EH (cell line): ENCODE measurements around the gene GATA6.
A peak's percentile ranks its signal among the peaks of the same experiment; 100 is the strongest.

ENCODE experiments used
- DNase-seq: peaks from one replicate; pipeline ENCODE4 v3.0.0-alpha.2; 2015; ENCODE audit warnings: low read depth

The GATA6 gene

DNA sequence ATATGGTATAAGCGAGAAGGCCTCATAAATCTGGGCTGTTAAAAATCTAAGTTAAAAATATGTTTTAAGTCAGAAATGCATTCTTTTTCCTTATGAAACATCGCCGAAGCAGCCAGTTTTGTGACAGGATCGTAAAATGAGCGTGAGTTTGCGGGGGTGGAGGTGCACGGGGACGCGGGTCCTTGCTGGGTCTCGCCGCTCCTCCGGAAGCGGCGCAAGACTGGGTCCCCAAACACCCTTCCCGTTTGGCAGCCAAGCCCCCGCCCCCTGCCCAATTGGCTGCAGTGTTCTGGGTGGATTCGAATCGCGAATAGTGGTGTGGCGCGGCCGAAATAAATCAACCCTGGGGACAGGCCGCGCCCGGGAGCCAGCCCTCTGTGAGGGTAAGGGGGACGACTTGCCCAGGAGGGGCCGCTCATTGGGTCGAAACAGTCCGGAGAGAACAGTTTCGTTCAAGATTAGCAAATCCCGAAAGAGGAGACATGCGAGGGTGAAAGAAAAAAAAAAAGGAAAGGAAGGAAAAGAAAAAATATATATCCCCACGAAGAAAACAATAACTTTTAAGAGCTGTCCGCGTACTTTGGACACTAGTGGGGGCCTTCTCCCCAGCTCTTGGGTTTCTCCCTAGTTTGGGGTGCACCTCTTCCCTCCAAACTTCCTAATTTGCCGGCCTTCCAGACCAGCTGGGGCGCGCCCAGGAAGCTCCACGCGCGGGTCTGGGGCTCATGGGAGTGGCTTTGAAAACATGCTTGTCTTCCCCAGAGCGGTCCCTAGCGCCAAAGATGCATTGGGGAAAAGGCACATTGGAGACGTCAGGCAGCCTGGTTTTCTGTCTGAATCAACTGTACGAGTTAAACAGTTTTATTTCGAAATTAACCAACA is 3.1 kb upstream of the GATA6 start:
- no peak for DNase-seq

DNA sequence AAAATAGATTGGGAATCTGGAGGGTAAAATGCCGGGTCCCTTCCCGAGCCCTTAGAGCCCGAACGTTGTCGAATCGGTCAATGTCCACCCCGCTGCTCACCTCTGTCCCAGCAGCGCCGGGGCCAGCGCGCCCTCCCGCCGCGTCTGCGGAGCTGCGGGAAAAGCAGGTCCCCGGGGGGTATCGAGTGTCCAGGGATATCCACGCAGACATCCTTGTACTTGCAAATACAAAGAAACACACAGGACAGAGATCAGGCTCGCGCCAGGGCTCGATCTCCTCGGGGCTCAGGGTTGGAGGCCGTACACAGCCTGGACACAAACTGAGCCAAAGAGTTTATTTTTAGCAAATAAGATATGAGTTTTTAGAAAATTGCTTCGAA is 2.3 kb upstream of the GATA6 start:
- DNase-seq = no peak

DNA sequence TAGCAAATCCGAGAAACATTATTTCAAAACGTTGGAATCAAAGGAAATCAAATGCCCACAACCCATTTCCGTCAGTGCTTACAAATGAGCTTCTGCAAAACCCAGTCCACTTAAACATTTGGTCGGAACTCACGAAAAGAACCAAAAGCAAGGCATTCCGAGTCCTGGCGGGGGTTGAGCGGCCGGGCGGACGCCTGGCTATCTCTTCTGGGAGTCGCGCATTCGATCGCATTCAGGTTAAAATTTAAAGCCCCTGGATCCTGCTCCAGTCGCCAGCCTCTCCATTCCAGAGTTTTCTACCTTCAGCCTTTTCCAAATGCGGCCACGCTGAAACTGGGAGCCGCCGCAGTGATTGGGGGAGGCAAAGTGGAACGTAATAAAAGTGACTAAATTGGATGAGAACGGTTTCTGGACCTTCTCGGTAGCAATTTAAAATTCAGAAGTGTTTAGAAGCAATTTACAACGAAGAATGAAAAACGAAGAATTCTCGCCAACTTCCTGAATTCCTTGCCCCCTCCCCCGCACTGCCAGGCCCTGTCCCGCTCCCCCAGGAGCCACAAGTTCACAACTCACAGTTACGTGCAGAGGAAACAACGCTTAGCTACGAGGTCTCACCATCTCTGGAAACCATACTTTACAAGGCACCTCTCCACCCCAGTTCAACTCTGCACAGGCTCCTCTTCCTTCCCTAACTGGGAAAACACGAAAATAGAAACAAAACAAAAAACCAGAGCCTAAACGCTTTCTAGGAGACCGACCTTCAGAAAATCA is 1.7 kb upstream of the GATA6 start:
- peak; percentile 50 for DNase-seq

DNA sequence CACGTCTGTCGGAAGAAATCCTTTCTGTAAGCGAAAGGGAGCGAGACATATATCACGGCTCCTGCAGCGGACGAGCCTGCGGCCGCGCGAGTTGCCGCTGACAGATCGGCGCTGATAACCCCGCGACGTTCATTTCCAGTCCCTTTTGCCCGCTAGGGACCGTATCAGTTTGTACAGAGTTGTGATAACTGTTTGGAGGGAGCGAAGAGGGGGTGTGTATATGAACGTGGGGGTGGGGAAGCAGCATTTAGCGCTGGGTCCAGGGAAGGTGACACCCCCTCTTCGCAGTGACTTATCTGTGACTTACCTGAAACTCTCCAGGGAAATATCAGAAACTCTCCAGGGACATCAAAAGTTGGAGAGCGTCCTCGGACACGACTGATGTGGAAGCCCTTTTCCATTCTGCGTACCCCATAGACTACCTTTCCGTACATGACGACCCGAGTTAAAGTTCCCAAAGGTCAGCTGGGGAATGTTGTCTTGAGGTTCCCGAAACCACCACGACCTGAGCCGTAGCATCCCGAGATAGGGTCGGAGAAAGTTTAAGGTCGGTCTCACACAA is 948 bp upstream of the GATA6 start:
- DNase-seq = no peak

DNA sequence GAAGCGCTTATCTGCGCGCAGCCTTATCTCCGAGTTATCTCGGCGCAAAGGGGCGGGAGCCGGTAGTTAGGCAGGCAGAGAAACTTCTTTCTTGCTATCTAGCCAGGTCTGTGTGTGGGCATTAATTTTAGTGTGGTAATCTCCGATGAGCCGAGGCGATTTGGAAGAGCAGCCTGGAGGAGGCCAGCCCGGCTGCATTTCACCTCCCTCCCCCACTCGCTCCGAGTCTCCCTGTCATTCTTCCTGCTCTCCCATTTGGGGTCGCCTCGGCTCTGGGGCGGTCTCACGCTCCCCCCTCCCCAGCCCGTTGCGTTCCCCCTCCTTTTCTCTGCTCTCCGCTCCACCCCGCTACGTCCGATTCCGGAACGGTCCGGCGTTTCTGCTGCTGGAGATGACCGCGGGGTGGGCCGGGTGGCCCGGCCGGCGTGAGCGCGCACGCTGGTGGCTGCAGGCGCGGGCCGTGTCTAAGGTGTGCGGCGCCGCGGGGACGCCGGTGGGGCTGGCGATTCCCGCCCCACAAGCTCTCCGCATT is 566 bp downstream of the GATA6 start:
- no peak for DNase-seq

DNA sequence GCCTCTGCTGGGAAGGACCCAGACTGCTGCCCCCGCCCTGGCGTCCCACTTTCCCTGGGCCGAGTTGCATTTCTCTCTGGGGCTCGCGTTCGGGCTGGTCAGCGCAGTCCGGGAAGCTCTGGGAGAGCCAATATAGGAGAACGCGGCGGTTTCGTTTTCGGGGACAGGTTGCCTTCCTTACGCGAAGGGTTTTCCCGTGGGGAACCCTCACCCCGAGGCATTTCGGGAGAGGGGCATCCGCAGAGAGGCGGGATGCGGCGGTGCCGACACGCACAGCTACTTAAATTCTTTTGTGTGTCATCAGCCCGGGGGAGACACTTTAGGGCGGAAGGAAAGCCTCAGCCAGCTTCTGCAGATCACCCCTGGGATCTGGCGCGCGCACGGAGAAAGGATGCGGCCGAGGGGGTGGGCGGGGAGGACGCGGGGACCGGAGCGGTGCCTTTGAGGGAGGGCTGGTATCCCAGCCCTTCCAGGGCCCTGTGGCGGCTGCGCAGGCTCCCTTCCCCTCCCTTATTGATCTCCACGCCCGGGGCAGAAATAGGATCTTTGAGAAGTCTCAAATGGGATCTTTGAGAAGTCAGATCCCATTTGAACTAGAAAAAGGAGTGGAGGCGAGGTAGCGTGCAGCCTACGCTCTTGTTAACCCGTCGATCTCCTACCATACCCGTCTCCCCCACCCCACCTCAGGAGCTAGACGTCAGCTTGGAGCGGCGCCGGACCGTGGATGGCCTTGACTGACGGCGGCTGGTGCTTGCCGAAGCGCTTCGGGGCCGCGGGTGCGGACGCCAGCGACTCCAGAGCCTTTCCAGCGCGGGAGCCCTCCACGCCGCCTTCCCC is 1.2 kb downstream of the GATA6 start:
- DNase-seq = peak; percentile 69

DNA sequence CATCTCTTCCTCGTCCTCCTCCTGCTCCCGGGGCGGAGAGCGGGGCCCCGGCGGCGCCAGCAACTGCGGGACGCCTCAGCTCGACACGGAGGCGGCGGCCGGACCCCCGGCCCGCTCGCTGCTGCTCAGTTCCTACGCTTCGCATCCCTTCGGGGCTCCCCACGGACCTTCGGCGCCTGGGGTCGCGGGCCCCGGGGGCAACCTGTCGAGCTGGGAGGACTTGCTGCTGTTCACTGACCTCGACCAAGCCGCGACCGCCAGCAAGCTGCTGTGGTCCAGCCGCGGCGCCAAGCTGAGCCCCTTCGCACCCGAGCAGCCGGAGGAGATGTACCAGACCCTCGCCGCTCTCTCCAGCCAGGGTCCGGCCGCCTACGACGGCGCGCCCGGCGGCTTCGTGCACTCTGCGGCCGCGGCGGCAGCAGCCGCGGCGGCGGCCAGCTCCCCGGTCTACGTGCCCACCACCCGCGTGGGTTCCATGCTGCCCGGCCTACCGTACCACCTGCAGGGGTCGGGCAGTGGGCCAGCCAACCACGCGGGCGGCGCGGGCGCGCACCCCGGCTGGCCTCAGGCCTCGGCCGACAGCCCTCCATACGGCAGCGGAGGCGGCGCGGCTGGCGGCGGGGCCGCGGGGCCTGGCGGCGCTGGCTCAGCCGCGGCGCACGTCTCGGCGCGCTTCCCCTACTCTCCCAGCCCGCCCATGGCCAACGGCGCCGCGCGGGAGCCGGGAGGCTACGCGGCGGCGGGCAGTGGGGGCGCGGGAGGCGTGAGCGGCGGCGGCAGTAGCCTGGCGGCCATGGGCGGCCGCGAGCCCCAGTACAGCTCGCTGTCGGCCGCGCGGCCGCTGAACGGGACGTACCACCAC is 2.1 kb downstream of the GATA6 start:
- DNase-seq = no peak

DNA sequence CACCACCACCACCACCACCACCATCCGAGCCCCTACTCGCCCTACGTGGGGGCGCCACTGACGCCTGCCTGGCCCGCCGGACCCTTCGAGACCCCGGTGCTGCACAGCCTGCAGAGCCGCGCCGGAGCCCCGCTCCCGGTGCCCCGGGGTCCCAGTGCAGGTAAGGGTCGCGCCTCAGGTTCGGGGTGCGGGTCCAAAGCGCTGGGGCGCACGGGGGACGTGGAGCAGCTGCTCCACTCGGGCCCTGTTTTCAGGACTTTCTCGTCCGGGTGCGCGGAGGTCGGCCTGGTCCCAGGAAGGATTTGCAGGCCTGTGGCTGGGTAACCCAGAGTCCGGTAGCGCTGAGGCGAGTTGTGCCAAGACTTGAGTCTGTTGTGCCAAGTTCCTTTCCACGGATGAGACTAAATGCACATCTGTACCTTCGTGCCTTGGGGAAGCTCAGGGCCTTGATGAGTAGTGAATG is 2.8 kb downstream of the GATA6 start:
- DNase-seq = no peak

DNA sequence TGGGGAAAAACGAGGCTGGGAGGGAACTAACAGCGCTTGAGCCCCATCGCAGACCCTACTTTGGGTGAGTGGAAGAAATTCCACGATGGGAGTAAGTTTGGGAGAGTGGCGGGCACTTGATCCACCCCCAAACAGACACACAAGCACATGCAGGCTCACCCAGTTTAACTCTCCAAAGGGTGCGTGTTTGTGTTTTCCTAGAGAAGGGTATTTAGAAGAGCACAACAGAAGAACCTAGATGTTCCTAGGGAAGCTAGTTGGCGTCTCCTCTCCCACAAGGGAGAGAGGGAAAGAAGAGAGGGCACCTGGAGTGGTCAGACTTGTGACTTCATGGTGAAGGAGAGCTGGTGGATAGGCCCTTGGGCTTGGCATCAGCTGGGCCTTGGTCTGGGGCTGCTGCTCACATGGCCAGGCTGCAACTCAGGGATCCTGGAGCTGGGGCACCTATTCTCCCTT is 3.2 kb downstream of the GATA6 start:
- DNase-seq = no peak

DNA sequence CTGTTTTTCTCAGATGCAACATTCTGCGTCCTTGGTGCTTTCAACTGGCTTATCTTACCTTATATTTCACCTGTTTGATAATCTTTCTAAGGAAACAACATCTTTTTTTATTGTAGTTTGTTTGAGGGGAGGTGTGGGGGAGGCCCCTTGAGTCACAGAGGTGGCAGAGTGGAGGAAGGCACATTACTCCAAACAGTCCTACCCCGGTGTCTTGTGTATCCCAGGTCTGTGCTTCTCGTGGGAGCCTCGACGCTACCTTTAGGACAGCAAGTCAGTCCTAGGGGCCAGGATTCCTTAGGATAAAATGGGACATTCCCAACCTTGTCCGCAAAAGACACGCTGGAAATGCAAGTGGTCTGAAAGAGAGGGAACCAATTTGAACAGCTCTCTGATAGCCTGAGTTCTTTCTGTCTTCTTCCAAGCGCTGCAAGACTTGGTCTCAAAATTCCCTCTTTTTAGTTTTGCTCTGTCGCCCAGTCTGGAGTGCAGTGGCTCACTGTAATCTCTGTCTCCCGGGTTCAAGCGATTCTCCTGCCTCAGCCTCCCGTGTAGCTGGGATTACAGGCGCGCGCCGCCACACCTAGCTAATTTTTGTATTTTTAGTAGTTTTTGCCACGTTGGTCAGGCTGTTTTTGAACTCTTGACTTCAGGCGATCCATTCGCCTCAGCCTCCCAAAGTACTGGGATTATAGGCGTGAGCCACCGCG is 4.0 kb downstream of the GATA6 start:
- no peak for DNase-seq

DNA sequence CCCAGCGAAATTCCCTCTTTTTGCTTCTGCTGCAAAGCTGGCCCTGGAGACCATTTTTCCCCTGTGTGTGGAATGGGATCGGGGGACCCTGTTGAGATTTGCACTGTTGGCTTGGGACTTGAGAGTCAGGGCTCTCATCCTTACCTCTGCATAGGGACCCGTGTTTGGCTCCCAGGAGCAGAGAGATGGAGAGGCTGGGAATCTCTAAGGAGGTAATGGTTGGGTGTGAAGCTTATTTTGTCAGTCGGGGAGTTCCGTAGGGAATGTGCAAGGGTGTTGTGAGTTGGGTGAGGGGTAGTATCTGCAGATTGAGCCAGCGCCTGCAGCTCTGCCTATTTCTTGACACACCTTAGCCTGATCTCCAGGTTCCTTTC is 4.5 kb downstream of the GATA6 start:
- no peak for DNase-seq

DNA sequence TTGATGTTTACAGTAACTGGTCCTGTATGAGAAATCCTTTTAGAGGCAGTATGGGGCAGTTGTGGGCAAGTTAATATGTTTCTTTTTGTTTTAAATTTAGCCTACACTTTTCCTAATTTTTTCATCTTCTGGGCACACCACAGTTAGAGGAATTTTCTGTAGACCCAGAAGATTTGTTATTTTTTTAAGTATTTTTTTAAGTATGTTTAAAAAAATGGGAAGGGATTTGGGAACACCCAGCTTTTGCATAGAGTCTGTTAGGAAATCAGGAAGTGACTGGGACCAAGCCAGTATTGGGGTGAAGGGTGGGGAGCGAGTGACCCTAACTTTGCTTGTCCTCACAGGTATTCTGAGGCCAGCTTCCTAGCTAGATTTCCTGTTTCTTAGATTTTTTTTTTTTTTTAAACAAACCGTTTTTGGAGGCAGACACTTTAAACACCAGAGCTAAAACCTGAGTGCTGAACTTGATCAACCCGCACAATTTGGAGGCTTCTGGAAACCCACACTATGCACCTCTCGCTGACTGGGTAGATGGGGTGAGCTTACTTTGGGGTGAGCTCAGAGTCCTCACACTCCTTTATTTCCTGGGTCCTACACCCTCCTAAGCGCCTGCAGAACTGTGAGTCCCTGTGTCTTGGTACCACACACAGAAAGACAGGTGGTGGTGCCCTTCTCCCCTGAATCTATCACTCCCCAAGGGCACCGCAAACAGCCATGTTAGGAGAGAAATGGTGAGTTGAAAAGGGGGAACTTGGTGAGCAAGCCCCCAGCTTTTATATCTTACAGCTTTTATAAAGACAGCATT is 5.2 kb downstream of the GATA6 start:
- DNase-seq = no peak

DNA sequence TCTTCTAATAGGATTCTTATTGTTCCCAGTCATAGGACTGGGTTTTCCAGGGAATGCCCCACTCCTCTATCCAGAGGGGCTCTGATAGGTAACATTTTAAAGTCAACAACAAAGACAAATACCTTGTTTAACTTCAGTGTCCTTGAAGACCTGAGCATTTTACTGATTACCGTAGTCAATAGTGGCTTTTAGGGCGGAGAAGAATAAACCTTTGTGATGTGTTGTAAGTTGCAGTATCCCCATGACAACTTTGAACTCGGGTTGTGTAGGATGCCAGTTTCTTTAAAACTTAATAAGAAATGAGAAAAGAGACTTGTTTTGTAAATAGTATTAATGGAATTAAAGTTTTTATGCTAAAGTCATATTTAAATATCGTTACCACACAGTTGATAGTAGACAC is 6.0 kb downstream of the GATA6 start:
- DNase-seq = no peak

DNA sequence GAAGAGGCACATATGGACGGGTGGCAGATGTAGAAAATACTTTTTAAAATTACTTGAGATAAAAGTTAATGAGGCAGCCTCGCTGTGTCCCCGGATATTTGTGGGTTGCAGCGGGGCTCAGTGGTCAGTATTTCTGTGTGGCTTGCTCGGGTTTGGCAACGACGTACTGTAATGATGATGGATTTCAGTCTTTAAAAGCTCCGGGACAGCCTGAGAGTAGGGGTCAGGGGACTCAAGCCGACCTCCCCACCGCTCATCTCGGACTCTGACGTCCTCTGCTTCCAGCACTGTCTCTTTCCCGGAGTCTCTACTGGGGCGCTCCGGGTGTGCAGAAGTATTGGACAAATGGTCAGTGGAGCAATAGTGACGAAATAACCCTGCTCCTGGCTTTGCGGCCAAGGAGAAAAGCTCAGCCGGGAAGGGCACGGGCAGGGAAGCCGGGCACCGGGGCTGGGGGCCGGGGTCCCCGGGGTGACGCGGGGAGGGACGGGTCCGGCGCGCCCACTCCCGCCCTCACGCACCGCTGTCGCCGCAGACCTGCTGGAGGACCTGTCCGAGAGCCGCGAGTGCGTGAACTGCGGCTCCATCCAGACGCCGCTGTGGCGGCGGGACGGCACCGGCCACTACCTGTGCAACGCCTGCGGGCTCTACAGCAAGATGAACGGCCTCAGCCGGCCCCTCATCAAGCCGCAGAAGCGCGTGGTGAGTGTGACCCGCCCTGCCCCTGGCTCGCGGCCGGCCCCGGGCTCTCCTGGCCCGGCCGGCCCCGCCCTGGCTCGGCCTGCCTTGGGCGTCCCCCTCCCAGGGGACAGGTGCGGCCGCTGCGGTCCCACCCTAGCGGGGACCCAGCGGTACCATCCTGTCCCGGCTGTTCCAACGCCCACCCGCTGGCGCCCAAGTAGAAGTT is 7.3 kb downstream of the GATA6 start:
- DNase-seq = no peak

DNA sequence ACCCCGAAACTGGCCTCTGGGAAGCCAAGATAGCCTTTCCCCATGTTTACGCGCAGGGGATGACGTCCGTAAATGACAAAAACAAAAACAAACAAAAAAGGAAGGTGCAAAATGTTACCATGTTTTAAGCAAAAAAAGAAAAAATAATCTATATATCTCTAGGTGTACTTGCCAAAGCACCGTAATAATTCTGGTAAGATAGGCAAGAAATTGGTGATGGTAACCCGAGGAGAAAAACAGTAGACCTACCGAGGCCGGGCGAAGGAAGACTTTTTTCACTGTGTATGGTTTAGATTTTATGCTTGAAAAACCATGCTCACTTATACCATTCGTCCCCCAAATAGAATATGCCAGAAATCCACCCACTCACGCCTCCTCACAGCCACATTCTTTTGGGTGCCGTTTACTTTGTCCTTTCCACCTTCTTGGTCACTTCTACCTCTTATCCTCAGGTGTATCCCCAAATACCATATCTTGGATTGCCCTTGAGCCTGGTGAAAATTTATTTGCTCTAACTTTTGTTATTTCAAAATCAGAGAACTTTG is 8.0 kb downstream of the GATA6 start:
- DNase-seq = no peak

DNA sequence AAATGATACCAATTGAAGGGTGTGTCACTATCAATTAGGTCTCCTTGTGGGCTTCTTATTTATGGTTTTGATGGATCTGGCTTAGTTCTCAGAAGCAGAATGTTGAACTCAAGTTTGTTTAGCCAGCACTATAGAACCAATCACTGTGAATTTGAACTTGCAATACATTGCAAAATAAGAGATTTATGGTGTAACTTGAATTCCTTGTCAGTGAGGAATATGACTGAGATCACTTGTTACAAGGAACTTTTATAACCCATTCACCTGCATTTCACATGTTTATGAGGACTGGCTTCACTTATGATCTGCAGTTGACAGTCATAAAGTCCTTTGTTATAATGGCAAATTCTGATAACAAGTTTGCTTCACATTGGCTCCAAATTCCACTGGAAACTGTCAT is 9.8 kb downstream of the GATA6 start:
- DNase-seq = no peak

DNA sequence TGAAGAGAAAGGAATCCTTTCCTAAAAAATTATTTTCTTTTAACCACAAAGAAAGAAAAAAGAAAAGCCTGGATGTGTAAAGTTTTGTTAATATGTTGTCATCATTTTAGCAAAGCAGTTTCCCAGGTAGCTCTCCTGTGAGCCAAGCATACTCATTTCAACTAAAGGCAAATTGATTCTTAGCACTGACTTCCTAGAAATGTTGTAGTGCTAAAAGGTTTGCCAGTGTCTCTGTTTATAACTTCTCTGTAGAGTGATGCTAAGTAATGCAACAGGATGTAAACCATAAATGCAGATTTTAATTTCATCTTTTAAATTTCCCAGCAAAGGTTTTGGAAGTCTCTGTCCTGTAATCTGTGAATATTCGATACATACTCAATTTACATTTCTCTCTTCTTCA is 10.2 kb downstream of the GATA6 start:
- DNase-seq = no peak

DNA sequence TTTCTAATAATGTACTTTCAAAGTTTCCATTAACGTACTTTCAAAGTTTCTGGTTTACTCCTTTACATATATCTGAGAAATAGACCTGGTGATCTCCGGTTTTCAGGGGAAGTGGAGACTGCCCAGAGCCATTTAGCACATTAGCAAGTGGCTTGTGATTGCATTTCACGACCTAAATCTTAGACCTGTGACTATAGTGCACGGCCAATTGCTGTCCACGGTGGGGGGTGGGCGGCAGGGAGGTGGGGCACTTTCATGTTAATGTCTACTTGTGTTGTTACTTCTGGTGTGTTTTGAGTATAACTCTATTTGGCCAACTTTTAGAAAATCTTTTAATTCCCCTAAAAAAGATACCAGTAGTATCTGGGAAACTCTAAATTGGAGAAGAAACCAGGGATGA is 11.3 kb downstream of the GATA6 start:
- DNase-seq = no peak
